Renal cortex interstitium (tissue), 11 donors: Measurements from ENCODE around the gene MPRIP. TPM values are rescaled to one million over a fixed set of nuclear protein-coding genes. Genes with fewer than 3 reads are reported as not detected.
"Not testable (repeated sequence)": the region's sequence is repeated elsewhere in the genome, so short reads cannot be mapped to it uniquely, and the experiment has no call there.

Source experiments
- DNase-seq, 11 donors: peaks; one replicate each; pipeline ENCODE4 v3.0.0-alpha.2; 2013; ENCODE audit warnings: low read depth in 9 of 11, low spot score in 4 of 11; ENCODE audit errors: extremely low read depth in 1 of 11
- polyA plus RNA-seq, 3 donors: library from polyadenylated mRNA; unstranded; fragments of 120-200 nt; gene quantifications; one replicate each; pipeline ENCODE4 v1.2.1, GENCODE V29; 2013; ENCODE audit not compliant: insufficient read length in 3 of 3

Gene MPRIP
- polyA plus RNA-seq, 3 donors: 150 to 177 (median 174) TPM

GRCh38 chr17:17129466-17129865 is 87.2 kb downstream of the MPRIP start:
- no peak for DNase-seq

- DNase-seq: no peak
Observed at GRCh38 chr17:17130077-17130844, 88.0 kb downstream of the MPRIP start.

GRCh38 chr17:17131839-17132238 is 89.6 kb downstream of the MPRIP start:
- DNase-seq: no peak

GRCh38 chr17:17132746-17133145 is 90.5 kb downstream of the MPRIP start:
- peak in 8 of 11 donors; percentile 40 to 73 (median 50) for DNase-seq

- DNase-seq: no peak
Observed at GRCh38 chr17:17134051-17134956, 92.0 kb downstream of the MPRIP start.

GRCh38 chr17:17134957-17135333 is 92.7 kb downstream of the MPRIP start:
- no peak for DNase-seq

- DNase-seq: not testable (repeated sequence)
Observed at GRCh38 chr17:17136221-17136620, 94.0 kb downstream of the MPRIP start.

- DNase-seq: no peak
Observed at GRCh38 chr17:17137731-17138585, 95.7 kb downstream of the MPRIP start.

GRCh38 chr17:17139972-17140589 is 97.8 kb downstream of the MPRIP start:
- no peak for DNase-seq

- no peak for DNase-seq
Observed at GRCh38 chr17:17140590-17140980, 98.3 kb downstream of the MPRIP start.

GRCh38 chr17:17141279-17141678 is 99.0 kb downstream of the MPRIP start:
- DNase-seq: no peak

GRCh38 chr17:17141860-17142552 is 99.7 kb downstream of the MPRIP start:
- peak in 2 of 11 donors; percentile 15 to 24 for DNase-seq

GRCh38 chr17:17142556-17142955 is 100.3 kb downstream of the MPRIP start:
- no peak for DNase-seq

- no peak for DNase-seq
Observed at GRCh38 chr17:17143501-17143900, 101.2 kb downstream of the MPRIP start.

- DNase-seq: no peak
Observed at GRCh38 chr17:17144061-17144460, 101.8 kb downstream of the MPRIP start.

GRCh38 chr17:17144916-17145665 is 102.8 kb downstream of the MPRIP start:
- no peak for DNase-seq

- DNase-seq: no peak
Observed at GRCh38 chr17:17146786-17147406, 104.6 kb downstream of the MPRIP start.
